WTC11 (cell line): ENCODE results near the gene NOTCH4. TPM values are rescaled to one million over a fixed set of nuclear protein-coding genes. Genes with fewer than 3 reads are reported as not detected.

Experiments used
- ATAC-seq: fragments of 200-7000 bp; cut with Tn5 transposase; 2 replicates; pipeline ENCODE4 v1.10.0; 2021; ENCODE audit warnings: mild to moderate bottlenecking, moderate library complexity
- CTCF ChIA-PET: fragments of 300-600 bp; sonication (Branson Sonifier 250); formaldehyde crosslinking; loops from one replicate; lab custom pipeline; 2021; ENCODE audit warnings: antibody characterized with exemption; lab: Charles Lee
- POLR2A ChIA-PET: fragments of 350-600 bp; sonication (Branson Sonifier 250); formaldehyde crosslinking; loops from one replicate; lab custom pipeline; 2021; ENCODE audit warnings: antibody characterized with exemption; lab: Charles Lee
- DNase-seq: peaks from one replicate; pipeline ENCODE4 v3.0.0; 2021; ENCODE audit warnings: low spot score
- H3K27ac Mint-ChIP-seq: 2 replicates; pipeline ENCODE4 v1.8.0; 2021; ENCODE audit warnings: mixed read lengths
- H3K27me3 Mint-ChIP-seq: 2 replicates; pipeline ENCODE4 v1.8.0; 2021; ENCODE audit warnings: low read depth, mild to moderate bottlenecking, moderate library complexity, mixed read lengths
- H3K36me3 Mint-ChIP-seq: 2 replicates; pipeline ENCODE4 v1.8.0; 2021; ENCODE audit warnings: mixed read lengths
- H3K4me1 Mint-ChIP-seq: 2 replicates; pipeline ENCODE4 v1.8.0; 2022; ENCODE audit warnings: mixed read lengths
- H3K4me3 Mint-ChIP-seq: 2 replicates; pipeline ENCODE4 v1.8.0; 2021; ENCODE audit warnings: mild to moderate bottlenecking, moderate library complexity, mixed read lengths
- H3K9me3 Mint-ChIP-seq: 2 replicates; pipeline ENCODE4 v1.8.0; 2021; ENCODE audit warnings: mixed read lengths
- ATF1 ChIP-seq: sonication (generic); formaldehyde crosslinking; IDR thresholded peaks from 2 replicates; pipeline ENCODE4 v1.8.1; 2023; ENCODE audit warnings: mild to moderate bottlenecking, moderate library complexity, missing genetic modification reagents
- CDX4 ChIP-seq: fragments of 250-450 bp; sonication (Bioruptor Pico); IDR thresholded peaks from 2 replicates; pipeline ENCODE4 v1.9.0; 2021; ENCODE audit warnings: moderate library complexity, mild to moderate bottlenecking, inconsistent platforms, borderline replicate concordance
- CREM ChIP-seq: sonication (generic); formaldehyde crosslinking; IDR thresholded peaks from 2 replicates; pipeline ENCODE4 v1.8.1; 2022; ENCODE audit warnings: mild to moderate bottlenecking, missing genetic modification reagents, moderate library complexity
- EMX1 ChIP-seq: fragments of 250-450 bp; sonication (Bioruptor Pico); IDR thresholded peaks from 2 replicates; pipeline ENCODE4 v1.8.0; 2021; ENCODE audit warnings: mild to moderate bottlenecking
- FOXK1 ChIP-seq: sonication (generic); formaldehyde crosslinking; IDR thresholded peaks from 2 replicates; pipeline ENCODE4 v1.8.0; 2022; ENCODE audit warnings: mild to moderate bottlenecking, moderate library complexity, missing genetic modification reagents
- HMGA2 ChIP-seq: fragments of 250-450 bp; sonication (Bioruptor Pico); IDR thresholded peaks from 2 replicates; pipeline ENCODE4 v1.4.0; 2021; ENCODE audit warnings: mild to moderate bottlenecking, moderate library complexity
- JUN ChIP-seq: sonication (generic); formaldehyde crosslinking; IDR thresholded peaks from 2 replicates; pipeline ENCODE4 v1.8.0; 2023; ENCODE audit warnings: mild to moderate bottlenecking, missing genetic modification reagents
- KAT7 ChIP-seq: sonication (generic); formaldehyde crosslinking; IDR thresholded peaks from 2 replicates; pipeline ENCODE4 v1.8.1; 2023; ENCODE audit warnings: missing genetic modification reagents, mild to moderate bottlenecking, borderline replicate concordance
- NR2C2 ChIP-seq: sonication (generic); formaldehyde crosslinking; IDR thresholded peaks from 2 replicates; pipeline ENCODE4 v1.8.0; 2022; ENCODE audit warnings: mild to moderate bottlenecking, missing genetic modification reagents
- SP1 ChIP-seq: sonication (generic); formaldehyde crosslinking; conservative IDR thresholded peaks from 2 replicates; pipeline ENCODE4 v1.8.1; 2022; ENCODE audit warnings: missing genetic modification reagents
- TCF7 ChIP-seq: sonication (generic); formaldehyde crosslinking; IDR thresholded peaks from 2 replicates; pipeline ENCODE4 v1.8.0; 2022; ENCODE audit warnings: mild to moderate bottlenecking, low read depth, missing genetic modification reagents, moderate library complexity
- ZNF138 ChIP-seq: sonication (generic); formaldehyde crosslinking; conservative IDR thresholded peaks from 2 replicates; pipeline ENCODE4 v1.8.1; 2022; ENCODE audit warnings: mild to moderate bottlenecking, moderate library complexity, missing genetic modification reagents
- ZNF281 ChIP-seq: sonication (generic); formaldehyde crosslinking; IDR thresholded peaks from 2 replicates; pipeline ENCODE4 v1.8.0; 2023; ENCODE audit warnings: mild to moderate bottlenecking, missing genetic modification reagents
- ZNF512 ChIP-seq: sonication (generic); formaldehyde crosslinking; IDR thresholded peaks from 2 replicates; pipeline ENCODE4 v1.8.1; 2022; ENCODE audit warnings: missing genetic modification reagents, borderline replicate concordance
- total RNA-seq: library from RNA; stranded (reverse); gene quantifications from 3 replicates; pipeline ENCODE4 v1.2.3, GENCODE V29; 2021
- TF ChIP-seq, protein P1 (sequence below): fragments of 250-450 bp; sonication (Bioruptor Pico); IDR thresholded peaks from 2 replicates; pipeline ENCODE4 v1.8.0; 2021; ENCODE audit warnings: mild to moderate bottlenecking
- TF ChIP-seq, protein P2 (sequence below): fragments of 200-600 bp; IDR thresholded peaks from 2 replicates; pipeline ENCODE4 v1.8.0; 2022; ENCODE audit warnings: antibody characterized with exemption
- TF ChIP-seq, protein P3 (sequence below): sonication (generic); formaldehyde crosslinking; conservative IDR thresholded peaks from 2 replicates; pipeline ENCODE4 v1.8.1; 2023; ENCODE audit warnings: mild to moderate bottlenecking, low read depth, missing genetic modification reagents, moderate library complexity
- TF ChIP-seq, protein P4 (sequence below): sonication (generic); formaldehyde crosslinking; IDR thresholded peaks from 2 replicates; pipeline ENCODE4 v1.8.0; 2022; ENCODE audit warnings: mild to moderate bottlenecking, missing genetic modification reagents
- TF ChIP-seq, protein P5 (sequence below): sonication (generic); formaldehyde crosslinking; IDR thresholded peaks from 2 replicates; pipeline ENCODE4 v1.8.1; 2022; ENCODE audit warnings: mild to moderate bottlenecking, moderate library complexity, missing genetic modification reagents

The NOTCH4 gene
- total RNA-seq, 1 experiment from 2014 or later, result 2.6 TPM

DNA sequence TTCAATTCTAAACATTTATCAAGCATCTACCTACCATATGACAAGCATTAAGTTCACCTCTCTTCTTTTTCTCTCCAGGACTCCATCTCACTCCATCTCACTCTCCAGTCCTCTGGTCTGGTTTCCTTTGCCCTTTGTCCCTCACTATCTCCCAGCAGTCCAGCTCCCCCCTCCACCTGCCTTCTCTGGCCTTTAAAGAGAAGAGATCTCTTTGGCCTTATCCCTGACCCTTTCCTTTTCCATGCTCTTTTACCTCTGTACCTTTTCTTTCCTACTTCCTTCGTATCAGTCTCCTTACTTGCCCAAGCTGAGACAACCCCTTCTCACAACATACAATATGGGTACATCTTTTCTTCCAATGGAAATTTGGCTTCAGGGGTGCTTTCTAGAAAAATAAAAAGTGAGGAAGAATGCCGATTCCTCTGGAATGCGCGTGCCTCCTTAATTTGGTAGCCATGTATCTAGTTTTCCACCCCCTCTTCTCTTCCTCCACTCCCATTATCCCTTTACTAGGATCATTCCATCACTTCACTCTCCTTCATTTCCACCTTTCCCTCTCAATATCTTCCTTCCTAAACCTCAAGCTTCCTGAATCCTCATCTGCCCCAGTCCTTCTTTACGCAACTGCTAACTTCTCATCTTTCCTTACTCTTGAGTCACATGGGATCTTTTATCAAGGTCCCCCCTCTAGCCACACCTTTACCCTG, 47.2 kb downstream of the NOTCH4 start:
- CTCF ChIA-PET, result interaction anchor here (0.5 to 2.6 kb wide), 14 partner anchors 10 to 262 kb away, joined by 3 to 30 read pairs (median 4); partner anchors contain the start of genes GPSM3 and PBX2
- Mint-ChIP-seq H3K4me1 (peaks cover 38% of the 10 kb centered on the region), H3K9me3 (no peaks in the 10 kb centered on the region), H3K27ac (peak overlapping the region; percentile 98), H3K36me3 (peaks cover 23% of the 10 kb centered on the region), H3K27me3 (no peaks in the 10 kb centered on the region)
- POLR2A ChIA-PET, result interaction anchor here (0.6 to 3.7 kb wide), 5 partner anchors 9 to 58 kb away, joined by 3 to 25 read pairs (median 5); partner anchors contain the start of gene FKBPL
- no peak for DNase-seq
- TF ChIP-seq NR2C2 (CRISPR knock-in tag), result no peak
- TF ChIP-seq, protein P1, sequence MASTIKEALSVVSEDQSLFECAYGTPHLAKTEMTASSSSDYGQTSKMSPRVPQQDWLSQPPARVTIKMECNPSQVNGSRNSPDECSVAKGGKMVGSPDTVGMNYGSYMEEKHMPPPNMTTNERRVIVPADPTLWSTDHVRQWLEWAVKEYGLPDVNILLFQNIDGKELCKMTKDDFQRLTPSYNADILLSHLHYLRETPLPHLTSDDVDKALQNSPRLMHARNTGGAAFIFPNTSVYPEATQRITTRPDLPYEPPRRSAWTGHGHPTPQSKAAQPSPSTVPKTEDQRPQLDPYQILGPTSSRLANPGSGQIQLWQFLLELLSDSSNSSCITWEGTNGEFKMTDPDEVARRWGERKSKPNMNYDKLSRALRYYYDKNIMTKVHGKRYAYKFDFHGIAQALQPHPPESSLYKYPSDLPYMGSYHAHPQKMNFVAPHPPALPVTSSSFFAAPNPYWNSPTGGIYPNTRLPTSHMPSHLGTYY (CRISPR knock-in tag), result 0 out of 2 replicates have a peak, but pooled peaks have one; percentile 31
- TF ChIP-seq ZNF138, result no peak
- no peak for TF ChIP-seq EMX1 (CRISPR knock-in tag)
- TF ChIP-seq, protein P2, sequence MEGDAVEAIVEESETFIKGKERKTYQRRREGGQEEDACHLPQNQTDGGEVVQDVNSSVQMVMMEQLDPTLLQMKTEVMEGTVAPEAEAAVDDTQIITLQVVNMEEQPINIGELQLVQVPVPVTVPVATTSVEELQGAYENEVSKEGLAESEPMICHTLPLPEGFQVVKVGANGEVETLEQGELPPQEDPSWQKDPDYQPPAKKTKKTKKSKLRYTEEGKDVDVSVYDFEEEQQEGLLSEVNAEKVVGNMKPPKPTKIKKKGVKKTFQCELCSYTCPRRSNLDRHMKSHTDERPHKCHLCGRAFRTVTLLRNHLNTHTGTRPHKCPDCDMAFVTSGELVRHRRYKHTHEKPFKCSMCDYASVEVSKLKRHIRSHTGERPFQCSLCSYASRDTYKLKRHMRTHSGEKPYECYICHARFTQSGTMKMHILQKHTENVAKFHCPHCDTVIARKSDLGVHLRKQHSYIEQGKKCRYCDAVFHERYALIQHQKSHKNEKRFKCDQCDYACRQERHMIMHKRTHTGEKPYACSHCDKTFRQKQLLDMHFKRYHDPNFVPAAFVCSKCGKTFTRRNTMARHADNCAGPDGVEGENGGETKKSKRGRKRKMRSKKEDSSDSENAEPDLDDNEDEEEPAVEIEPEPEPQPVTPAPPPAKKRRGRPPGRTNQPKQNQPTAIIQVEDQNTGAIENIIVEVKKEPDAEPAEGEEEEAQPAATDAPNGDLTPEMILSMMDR, result no peak
- TF ChIP-seq, all 79 proteins: peak for 1
- ATAC-seq, result no peak
- peak overlapping the region; percentile 82 for H3K4me3 Mint-ChIP-seq

DNA sequence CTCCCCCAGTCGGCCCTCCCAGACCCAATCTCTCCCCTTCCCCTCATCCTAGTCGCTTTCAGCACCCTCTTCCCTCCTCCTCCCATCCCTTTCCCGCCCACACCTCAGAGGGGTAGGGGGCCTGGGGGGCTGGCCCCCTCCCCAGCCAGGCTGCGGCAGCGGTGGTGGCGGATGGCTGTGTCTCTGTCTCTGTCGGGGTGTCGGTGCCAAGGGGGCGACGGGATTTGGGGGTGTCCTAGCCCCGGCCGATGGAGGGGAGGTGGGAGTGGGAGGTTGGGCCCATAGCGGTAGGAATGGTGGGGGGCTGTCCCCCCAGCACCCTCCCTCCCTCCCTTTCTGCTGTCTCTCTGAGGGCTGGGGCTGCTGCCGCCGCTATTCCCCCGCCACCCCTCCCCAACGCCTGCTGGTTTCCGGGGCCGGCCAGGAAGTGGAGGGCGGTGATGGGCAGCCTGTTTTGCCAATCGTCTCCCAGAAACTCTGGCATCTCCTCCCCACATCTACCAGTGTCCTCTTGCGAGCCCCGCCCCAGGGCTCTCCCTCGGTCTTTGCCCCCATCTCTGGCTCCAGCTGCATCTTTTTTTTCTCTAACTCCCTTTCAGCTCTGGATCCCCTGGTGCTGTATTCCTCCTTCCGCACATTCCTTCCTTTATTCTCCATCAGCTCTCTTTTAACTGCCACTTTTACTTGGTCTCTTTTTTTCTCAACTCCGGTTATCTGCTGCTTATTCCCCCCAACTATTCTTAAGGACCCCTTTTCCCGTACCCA, 48.0 kb downstream of the NOTCH4 start, which contains the start of gene AGPAT1:
Gene AGPAT1, minus strand, starts transcription at position 374 of the 765 bp plus-strand sequence. CDS start 4,588 bp downstream, outside the sequence.
- peak within 1 kb of the TSS; percentile 98 for H3K27ac Mint-ChIP-seq
- H3K9me3 Mint-ChIP-seq, result no peaks in the 10 kb centered on the region
- peaks cover 21% of the 10 kb centered on the region for H3K36me3 Mint-ChIP-seq
- ChIA-PET POLR2A (interaction anchor here (1.0 to 3.7 kb wide), 3 partner anchors 8 to 57 kb away, joined by 4 to 25 read pairs (median 15); no protein-coding TSS in a partner anchor), CTCF (interaction anchor here (0.5 to 2.6 kb wide), 8 partner anchors 9 to 263 kb away, joined by 3 to 30 read pairs (median 4); no protein-coding TSS in a partner anchor)
- DNase-seq (peak; percentile 98), ATAC-seq (peak; percentile 58)
- peak within 1 kb of the TSS; percentile 82 for H3K4me3 Mint-ChIP-seq
- no peaks in the 10 kb centered on the region for H3K27me3 Mint-ChIP-seq
- H3K4me1 Mint-ChIP-seq, result peaks cover 38% of the 10 kb centered on the region
- TF ChIP-seq ZNF512 (CRISPR knock-in tag), result no peak
- TF ChIP-seq, protein P3, sequence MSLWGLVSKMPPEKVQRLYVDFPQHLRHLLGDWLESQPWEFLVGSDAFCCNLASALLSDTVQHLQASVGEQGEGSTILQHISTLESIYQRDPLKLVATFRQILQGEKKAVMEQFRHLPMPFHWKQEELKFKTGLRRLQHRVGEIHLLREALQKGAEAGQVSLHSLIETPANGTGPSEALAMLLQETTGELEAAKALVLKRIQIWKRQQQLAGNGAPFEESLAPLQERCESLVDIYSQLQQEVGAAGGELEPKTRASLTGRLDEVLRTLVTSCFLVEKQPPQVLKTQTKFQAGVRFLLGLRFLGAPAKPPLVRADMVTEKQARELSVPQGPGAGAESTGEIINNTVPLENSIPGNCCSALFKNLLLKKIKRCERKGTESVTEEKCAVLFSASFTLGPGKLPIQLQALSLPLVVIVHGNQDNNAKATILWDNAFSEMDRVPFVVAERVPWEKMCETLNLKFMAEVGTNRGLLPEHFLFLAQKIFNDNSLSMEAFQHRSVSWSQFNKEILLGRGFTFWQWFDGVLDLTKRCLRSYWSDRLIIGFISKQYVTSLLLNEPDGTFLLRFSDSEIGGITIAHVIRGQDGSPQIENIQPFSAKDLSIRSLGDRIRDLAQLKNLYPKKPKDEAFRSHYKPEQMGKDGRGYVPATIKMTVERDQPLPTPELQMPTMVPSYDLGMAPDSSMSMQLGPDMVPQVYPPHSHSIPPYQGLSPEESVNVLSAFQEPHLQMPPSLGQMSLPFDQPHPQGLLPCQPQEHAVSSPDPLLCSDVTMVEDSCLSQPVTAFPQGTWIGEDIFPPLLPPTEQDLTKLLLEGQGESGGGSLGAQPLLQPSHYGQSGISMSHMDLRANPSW (CRISPR knock-in tag), result no peak
- TF ChIP-seq, protein P4, sequence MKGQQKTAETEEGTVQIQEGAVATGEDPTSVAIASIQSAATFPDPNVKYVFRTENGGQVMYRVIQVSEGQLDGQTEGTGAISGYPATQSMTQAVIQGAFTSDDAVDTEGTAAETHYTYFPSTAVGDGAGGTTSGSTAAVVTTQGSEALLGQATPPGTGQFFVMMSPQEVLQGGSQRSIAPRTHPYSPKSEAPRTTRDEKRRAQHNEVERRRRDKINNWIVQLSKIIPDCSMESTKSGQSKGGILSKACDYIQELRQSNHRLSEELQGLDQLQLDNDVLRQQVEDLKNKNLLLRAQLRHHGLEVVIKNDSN (CRISPR knock-in tag), result no peak
- peak; percentile 76 for TF ChIP-seq SP1 (CRISPR knock-in tag)
- TF ChIP-seq KAT7, result no peak
- 0 out of 2 replicates have a peak, but pooled peaks have one; percentile 25 for TF ChIP-seq FOXK1 (CRISPR knock-in tag)
- TF ChIP-seq TCF7, result no peak
- TF ChIP-seq CDX4 (CRISPR knock-in tag), result no peak
- no peak for TF ChIP-seq ZNF281
- TF ChIP-seq CREM, result 0 out of 2 replicates have a peak, but pooled peaks have one; percentile 42
- TF ChIP-seq, protein P5, sequence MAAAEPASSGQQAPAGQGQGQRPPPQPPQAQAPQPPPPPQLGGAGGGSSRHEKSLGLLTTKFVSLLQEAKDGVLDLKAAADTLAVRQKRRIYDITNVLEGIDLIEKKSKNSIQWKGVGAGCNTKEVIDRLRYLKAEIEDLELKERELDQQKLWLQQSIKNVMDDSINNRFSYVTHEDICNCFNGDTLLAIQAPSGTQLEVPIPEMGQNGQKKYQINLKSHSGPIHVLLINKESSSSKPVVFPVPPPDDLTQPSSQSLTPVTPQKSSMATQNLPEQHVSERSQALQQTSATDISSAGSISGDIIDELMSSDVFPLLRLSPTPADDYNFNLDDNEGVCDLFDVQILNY (CRISPR knock-in tag), result peak; percentile 57; the same call in 1 of the 2 replicates
- no peak for TF ChIP-seq HMGA2 (CRISPR knock-in tag)
- TF ChIP-seq ATF1 (CRISPR knock-in tag), result no peak
- TF ChIP-seq JUN (CRISPR knock-in tag), result no peak
